GDM1 (cell line): ENCODE data around the gene ALOXE3.
"Not testable (repeated sequence)": the region's sequence is repeated elsewhere in the genome, so short reads cannot be mapped to it uniquely, and the experiment has no call there.

ENCODE experiments used
- DNase-seq: peaks from one replicate; lab custom pipeline; 2025; lab: John Stamatoyannopoulos, UW

The ALOXE3 gene

GRCh38 chr17:8121681-8122421, 3.5 kb upstream of the ALOXE3 start:
- peak; percentile 43 for DNase-seq

GRCh38 chr17:8121407-8121680, 3.0 kb upstream of the ALOXE3 start:
- no peak for DNase-seq

DNA sequence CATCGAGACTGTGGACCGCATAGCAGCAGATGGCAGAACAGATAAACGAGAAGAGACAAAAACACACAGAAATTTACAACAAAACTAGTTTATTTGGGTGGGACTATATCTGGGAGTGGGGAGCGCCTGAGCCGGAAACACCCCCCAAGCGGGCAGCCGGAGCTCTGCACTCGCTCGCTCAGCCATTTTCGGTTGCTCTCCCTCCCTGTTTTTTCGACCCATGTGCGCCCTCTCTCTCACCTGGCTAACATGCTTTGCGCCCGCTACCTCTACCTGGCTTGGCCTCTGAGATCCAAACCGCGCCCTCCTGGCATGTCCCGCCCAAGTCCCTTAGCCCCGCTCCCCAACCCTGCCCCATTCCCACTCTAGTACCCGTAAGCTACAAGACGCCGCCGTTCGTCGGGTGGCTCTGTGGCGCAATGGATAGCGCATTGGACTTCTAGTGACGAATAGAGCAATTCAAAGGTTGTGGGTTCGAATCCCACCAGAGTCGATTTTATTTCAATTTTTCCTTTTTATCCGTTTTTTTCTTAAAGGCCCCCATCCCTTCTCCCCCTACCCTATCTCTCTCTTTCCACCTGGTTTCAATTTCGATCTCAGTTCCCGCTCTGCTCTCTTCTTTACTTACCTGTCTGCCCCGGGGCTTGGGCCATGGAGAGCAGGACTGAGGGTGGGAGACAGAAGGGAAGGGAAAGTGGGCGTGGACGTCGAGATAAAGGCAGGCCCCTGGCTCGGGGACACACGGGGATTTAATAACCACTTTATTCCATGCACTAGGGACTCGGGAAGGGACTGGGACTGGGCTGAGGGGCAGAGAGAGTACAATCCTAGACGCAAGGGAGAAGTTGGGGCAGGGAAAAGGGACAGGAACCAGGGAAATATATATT, 2.4 kb upstream of the ALOXE3 start:
- peak; percentile 57 for DNase-seq

- DNase-seq, result peak; percentile 82
Observed at GRCh38 chr17:8119581-8120519, 1.5 kb upstream of the ALOXE3 start.

DNA sequence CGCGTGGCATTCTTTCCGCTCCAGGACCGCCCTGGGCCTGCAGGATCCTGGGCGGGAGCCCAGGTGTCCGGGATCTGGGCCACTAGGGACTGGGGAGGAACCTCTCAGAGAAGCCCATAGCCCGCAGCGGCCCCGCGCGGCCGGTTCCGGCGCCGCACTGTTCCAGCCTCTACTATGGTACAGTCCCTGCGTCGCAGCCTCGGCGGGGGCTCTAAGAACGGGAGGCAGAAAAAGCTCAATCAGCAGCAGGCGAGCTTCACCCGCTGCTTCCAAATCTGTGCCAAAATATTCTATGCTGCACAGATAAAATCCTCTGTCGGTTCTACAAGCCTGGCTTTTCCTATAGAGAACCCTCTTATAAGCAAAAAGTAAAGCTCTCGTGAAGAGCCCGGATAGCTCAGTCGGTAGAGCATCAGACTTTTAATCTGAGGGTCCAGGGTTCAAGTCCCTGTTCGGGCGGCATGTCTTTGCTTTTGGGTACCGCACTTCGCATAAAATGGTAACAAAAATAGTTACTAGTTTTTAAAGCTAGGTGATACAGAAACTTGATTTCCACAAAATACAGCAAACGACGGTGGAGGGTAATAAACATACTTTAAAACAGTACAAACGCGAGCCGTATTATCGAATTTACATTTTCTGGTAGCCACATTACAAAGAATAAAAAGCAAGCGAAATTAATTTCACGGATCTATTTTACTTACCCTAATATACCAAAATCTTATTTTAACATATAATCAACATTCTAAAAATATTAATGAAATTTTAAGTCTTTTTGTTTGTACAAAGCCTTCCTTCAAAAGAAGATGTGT, 661 bp upstream of the ALOXE3 start:
- DNase-seq, result peak; percentile 65

DNA sequence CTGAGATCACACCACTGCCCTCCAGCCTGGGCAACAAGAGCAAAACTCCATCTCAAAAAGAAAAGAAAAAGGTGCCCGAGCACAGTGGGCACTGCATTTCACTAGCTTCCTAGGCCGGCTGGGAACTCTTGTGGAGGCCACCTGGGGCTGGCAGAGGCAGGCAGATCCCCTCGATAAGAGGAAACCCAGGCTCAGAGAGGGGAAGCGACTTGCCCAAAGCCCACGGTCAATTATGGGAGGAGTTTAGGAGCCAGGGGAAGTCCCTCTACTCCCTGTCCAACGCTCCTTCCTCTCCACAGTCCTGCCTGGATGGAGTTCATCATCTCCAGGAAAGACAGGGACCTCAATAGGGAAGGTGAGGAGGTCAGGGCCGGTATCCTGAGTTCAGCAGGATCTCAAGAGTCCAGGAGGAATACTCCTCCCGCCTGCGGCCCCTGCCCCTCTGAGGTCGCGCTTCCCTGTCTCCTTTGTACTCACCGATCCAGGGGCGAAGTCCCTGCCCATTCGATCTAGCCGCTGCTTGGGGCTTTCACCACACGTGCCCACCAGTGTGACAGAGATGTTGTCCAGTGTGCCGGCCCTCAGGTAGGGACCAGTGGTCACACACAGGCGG, 841 bp downstream of the ALOXE3 start:
- DNase-seq, result no peak

DNA sequence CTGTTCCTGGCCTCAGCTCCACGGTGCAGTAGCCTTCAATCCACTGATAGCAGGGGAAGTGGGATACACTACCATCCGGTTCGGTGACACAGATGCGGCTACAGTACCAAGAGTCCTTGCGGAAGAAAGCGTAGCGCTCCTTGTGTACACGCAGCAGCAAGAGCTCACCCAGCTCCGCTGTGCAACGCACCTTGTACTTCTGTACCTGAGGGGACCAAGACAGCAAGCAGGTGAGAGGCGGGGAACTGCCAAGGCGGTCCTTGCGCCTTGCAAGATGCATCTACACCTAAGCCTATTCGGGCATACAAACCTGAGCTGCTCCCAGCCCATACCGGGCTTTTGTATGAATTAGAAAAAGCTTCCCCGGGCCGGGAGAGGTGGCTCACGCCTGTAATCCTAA, 1.5 kb downstream of the ALOXE3 start:
- DNase-seq, result no peak

GRCh38 chr17:8110907-8111306, 7.4 kb downstream of the ALOXE3 start:
- no peak for DNase-seq

DNA sequence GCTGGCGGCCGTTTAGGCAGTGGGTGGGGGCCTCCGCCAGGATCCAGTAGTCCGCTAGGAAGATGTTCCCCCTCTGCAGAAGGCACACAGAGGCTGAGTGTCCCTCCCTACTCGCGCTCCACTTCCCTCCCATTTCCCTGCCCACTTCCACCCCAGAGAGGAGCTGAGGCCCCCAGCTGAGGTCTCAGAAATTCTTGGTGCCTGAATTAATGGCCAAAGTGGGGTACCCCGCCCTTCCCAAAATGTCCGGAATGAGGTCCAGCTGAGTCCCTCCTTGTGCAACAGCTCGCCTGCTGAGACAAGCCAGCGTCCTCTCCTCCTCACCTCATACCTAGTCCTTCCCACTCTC, 7.9 kb downstream of the ALOXE3 start:
- no peak for DNase-seq

- DNase-seq, result no peak
Observed at GRCh38 chr17:8109661-8110455, 8.5 kb downstream of the ALOXE3 start.

DNA sequence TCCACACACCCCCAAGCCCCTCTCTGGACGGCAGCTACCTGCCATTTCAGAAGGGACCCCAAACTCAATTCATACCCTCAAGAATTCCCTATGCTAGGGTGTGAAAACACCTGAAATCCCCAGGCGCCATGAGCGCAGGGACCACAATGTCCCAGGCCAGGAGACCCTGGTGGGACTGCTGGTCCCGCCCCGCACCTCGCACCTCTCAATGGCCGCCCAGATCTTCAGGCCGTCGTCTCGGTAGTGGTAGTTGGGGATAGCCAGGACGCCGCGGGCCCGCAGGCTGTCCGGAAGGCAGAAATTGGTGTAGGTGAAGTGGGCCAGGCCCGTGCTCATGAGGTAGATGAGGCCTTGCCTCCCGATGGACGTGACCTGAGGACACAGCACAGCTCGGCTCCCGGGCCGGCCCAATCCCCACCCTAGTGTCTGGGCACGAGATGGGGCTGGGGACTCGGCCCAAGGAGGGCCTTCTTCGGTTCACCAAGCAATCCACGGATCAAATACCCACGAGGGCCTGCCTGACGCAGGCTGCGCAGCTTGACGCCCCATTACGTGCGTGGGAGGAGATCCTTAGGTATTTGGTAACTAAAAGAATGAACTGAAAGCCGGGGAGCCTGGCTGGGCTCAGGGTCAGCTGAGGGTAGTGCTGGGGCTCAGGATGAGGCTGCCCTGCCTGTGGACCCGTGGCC, 9.2 kb downstream of the ALOXE3 start:
- DNase-seq, result no peak

GRCh38 chr17:8106980-8107379, 11.3 kb downstream of the ALOXE3 start:
- DNase-seq, result not testable (repeated sequence)

- no peak for DNase-seq
Observed at GRCh38 chr17:8105957-8106398, 12.3 kb downstream of the ALOXE3 start.

GRCh38 chr17:8104911-8105310, 13.4 kb downstream of the ALOXE3 start:
- DNase-seq, result no peak

- no peak for DNase-seq
Observed at GRCh38 chr17:8103549-8103948, 14.8 kb downstream of the ALOXE3 start.

GRCh38 chr17:8101721-8102120, 16.6 kb downstream of the ALOXE3 start:
- no peak for DNase-seq

- DNase-seq, result no peak
Observed at GRCh38 chr17:8100763-8101162, 17.6 kb downstream of the ALOXE3 start.

DNA sequence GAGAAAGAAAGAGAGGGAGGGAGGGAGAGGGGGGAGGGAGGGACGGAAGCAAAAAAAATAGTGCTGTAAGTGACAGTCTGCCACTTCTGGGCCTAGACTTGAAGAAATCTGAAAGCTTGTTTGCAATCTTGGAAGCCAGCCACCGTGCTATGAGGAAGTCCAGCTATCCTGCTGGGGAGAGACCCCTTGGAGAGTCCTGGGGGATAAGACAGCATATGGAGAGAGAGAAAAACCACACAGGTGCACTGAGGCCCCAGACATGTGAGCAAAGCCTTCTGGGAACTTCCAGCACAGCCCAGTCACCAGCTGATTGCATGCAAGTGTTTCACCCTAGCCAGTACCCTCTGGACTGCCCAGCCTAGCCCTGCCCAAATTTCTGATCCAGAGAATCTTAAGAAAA, 18.2 kb downstream of the ALOXE3 start:
- no peak for DNase-seq

DNA sequence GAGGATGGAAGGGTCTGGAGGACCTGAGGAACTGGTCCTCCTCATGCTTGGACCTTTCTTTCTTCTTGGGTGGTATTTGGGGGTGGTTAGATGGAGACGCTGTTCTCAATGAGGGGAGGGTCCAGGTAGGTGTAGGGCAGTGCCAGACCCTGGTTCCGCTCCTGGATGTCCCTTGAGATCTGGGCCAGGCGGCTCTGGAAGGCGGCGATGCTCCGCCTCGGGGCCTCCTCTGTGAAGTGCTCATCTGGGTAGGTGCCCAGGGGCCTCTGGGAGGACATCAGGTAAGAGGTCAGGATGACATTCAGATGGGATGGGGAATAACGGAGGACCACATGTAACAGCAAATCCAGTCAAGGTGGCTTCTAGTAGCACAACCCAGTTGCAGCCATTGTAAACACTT, 21.8 kb downstream of the ALOXE3 start:
- no peak for DNase-seq

DNA sequence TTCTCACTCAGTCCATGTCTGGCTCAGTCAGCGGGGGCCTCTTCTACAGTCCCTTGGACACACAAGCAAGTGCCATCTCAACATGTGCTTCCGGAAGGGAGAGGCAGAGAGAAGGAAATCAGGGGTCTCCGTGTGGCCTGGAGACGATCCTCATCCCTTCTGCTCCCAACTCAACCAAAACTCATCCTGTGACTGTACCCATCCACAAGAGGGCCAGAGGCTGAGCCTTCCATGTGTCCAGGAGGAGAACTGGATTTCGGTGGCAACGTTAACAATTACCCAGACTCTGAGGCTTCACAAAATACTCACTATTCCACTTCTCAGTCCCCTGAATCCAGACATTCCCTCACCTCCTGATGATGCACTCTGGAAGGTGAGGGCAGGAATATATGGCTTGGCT, 23.0 kb downstream of the ALOXE3 start:
- no peak for DNase-seq
